Ishikawa (cell line): Measurements from ENCODE around the gene C12orf43.

ENCODE experiments used
- CEBPB ChIP-seq: IDR thresholded peaks from 2 replicates; pipeline ENCODE4 v1.6.1; 2012
- CREB1 ChIP-seq: IDR thresholded peaks from 2 replicates; pipeline ENCODE4 v1.6.1; 2012; ENCODE audit warnings: low read depth
- EP300 ChIP-seq: IDR thresholded peaks from 2 replicates; pipeline ENCODE4 v1.6.1; 2012; ENCODE audit warnings: borderline replicate concordance
- NFIC ChIP-seq: IDR thresholded peaks from 2 replicates; pipeline ENCODE4 v1.6.1; 2012
- RAD21 ChIP-seq: IDR thresholded peaks from 2 replicates; pipeline ENCODE4 v1.6.1; 2012; ENCODE audit warnings: low read depth
- TAF1 ChIP-seq: IDR thresholded peaks from 2 replicates; pipeline ENCODE4 v1.6.1; 2012; ENCODE audit warnings: low read depth, mild to moderate bottlenecking
- YY1 ChIP-seq: IDR thresholded peaks from 2 replicates; pipeline ENCODE4 v1.6.1; 2012; ENCODE audit warnings: low read depth
- TF ChIP-seq, protein P1 (sequence below): IDR thresholded peaks from 2 replicates; pipeline ENCODE4 v1.6.1; 2012; ENCODE audit warnings: low read depth, mild to moderate bottlenecking
- TF ChIP-seq, protein P2 (sequence below): IDR thresholded peaks from 2 replicates; pipeline ENCODE4 v1.6.1; 2012
- TF ChIP-seq, protein P3 (sequence below): IDR thresholded peaks from 2 replicates; pipeline ENCODE4 v1.6.1; 2012

DNA sequence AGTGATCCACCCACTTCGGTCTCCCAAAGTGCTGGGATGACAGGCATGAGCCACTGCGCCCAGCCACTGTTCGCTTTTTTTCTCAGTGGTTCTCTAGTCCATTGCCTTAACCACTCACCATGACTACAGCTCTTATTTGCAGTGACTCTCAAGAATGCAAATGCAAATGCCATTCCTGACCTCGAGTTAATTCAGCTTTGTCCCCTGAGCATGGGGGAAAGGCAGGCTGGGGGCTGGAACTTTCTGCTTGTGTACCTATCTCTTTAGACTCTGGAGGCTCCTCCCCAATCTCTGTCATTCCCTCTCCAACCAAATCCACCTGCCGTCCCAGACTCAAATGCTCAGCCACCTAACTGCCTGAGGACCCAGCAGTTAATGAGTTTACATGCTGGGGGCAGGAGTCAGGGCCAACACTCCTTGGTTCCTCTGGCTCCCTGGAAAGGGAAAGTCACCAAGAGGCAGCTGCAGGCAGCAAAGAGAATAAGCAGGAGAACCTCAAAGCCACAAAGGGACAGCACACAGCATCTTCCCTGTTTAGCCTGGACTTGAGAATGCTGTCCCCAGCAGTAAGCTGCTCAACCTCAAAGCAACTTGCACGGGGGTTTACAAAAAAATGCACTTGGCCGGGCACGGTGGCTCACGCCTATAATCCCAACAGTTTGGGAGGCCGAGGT, 43.3 kb downstream of the C12orf43 start:
- TF ChIP-seq, protein P1, sequence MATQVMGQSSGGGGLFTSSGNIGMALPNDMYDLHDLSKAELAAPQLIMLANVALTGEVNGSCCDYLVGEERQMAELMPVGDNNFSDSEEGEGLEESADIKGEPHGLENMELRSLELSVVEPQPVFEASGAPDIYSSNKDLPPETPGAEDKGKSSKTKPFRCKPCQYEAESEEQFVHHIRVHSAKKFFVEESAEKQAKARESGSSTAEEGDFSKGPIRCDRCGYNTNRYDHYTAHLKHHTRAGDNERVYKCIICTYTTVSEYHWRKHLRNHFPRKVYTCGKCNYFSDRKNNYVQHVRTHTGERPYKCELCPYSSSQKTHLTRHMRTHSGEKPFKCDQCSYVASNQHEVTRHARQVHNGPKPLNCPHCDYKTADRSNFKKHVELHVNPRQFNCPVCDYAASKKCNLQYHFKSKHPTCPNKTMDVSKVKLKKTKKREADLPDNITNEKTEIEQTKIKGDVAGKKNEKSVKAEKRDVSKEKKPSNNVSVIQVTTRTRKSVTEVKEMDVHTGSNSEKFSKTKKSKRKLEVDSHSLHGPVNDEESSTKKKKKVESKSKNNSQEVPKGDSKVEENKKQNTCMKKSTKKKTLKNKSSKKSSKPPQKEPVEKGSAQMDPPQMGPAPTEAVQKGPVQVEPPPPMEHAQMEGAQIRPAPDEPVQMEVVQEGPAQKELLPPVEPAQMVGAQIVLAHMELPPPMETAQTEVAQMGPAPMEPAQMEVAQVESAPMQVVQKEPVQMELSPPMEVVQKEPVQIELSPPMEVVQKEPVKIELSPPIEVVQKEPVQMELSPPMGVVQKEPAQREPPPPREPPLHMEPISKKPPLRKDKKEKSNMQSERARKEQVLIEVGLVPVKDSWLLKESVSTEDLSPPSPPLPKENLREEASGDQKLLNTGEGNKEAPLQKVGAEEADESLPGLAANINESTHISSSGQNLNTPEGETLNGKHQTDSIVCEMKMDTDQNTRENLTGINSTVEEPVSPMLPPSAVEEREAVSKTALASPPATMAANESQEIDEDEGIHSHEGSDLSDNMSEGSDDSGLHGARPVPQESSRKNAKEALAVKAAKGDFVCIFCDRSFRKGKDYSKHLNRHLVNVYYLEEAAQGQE = no peak
- no peak for TF ChIP-seq CREB1
- TF ChIP-seq TAF1 = no peak
- TF ChIP-seq EP300 = no peak
- no peak for TF ChIP-seq RAD21
- TF ChIP-seq YY1 = no peak
- no peak for TF ChIP-seq CEBPB
- TF ChIP-seq, protein P2, sequence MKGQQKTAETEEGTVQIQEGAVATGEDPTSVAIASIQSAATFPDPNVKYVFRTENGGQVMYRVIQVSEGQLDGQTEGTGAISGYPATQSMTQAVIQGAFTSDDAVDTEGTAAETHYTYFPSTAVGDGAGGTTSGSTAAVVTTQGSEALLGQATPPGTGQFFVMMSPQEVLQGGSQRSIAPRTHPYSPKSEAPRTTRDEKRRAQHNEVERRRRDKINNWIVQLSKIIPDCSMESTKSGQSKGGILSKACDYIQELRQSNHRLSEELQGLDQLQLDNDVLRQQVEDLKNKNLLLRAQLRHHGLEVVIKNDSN = no peak
- TF ChIP-seq NFIC = no peak
- TF ChIP-seq, protein P3, sequence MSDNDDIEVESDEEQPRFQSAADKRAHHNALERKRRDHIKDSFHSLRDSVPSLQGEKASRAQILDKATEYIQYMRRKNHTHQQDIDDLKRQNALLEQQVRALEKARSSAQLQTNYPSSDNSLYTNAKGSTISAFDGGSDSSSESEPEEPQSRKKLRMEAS = no peak
